ENCODE data around the gene TCF7L1.

GRCh38 chr2:85278361-85278760, 145.2 kb downstream of the TCF7L1 start:
- no peak for TF ChIP-seq CTCF (IDR thresholded peaks at IDR 0.05)
- TF ChIP-seq POLR2AphosphoS5 (IDR thresholded peaks at IDR 0.05) = no peak
- TF ChIP-seq POLR2A (IDR thresholded peaks at IDR 0.05) = no peak

Data from suprapubic skin (tissue), 4 donors.